KMS-11 (cell line): ENCODE results near the gene TREM1.

Experiments used
- H2AFZ ChIP-seq: fragments of 200-600 bp; sonication (generic); 2 replicates; pipeline ENCODE4 v1.6.1; 2016; ENCODE audit warnings: antibody characterized with exemption, mixed run types, low read depth
- H3K27ac ChIP-seq: fragments of 200-600 bp; sonication (generic); 2 replicates; pipeline ENCODE4 v1.6.1; 2016; ENCODE audit warnings: mild to moderate bottlenecking, mixed run types
- H3K27me3 ChIP-seq: fragments of 200-600 bp; sonication (generic); 2 replicates; pipeline ENCODE4 v1.6.1; 2017; ENCODE audit warnings: mild to moderate bottlenecking, low read depth, mixed run types, moderate library complexity; ENCODE audit not compliant: insufficient read depth
- H3K36me3 ChIP-seq: fragments of 200-600 bp; sonication (generic); 2 replicates; pipeline ENCODE4 v1.6.1; 2017; ENCODE audit warnings: mild to moderate bottlenecking, mixed run types; ENCODE audit not compliant: insufficient read depth
- H3K4me1 ChIP-seq: fragments of 200-600 bp; sonication (generic); 2 replicates; pipeline ENCODE4 v1.6.1; 2016; ENCODE audit warnings: mild to moderate bottlenecking, low read depth, mixed run types; ENCODE audit not compliant: poor library complexity, severe bottlenecking
- H3K4me2 ChIP-seq: fragments of 200-600 bp; sonication (generic); 2 replicates; pipeline ENCODE4 v1.7.0; 2016; ENCODE audit warnings: mild to moderate bottlenecking, mixed run types
- H3K4me3 ChIP-seq: fragments of 200-600 bp; sonication (generic); IDR thresholded peaks from 2 replicates; pipeline ENCODE4 v1.6.1; 2017; ENCODE audit warnings: low read depth, low read length, mixed read lengths; ENCODE audit not compliant: insufficient read depth
- H3K79me2 ChIP-seq: fragments of 200-600 bp; sonication (generic); 2 replicates; pipeline ENCODE4 v1.6.1; 2016; ENCODE audit warnings: low read depth, mixed run types; ENCODE audit not compliant: insufficient read depth
- H3K9ac ChIP-seq: fragments of 200-600 bp; sonication (generic); 2 replicates; pipeline ENCODE4 v1.6.1; 2016; ENCODE audit warnings: mild to moderate bottlenecking, mixed run types
- H4K20me1 ChIP-seq: fragments of 200-600 bp; sonication (generic); 2 replicates; pipeline ENCODE4 v1.6.1; 2016; ENCODE audit warnings: mild to moderate bottlenecking, mixed run types; ENCODE audit not compliant: insufficient read depth
- TF ChIP-seq, protein P1 (sequence below): fragments of 200-600 bp; sonication (generic); conservative IDR thresholded peaks from 2 replicates; pipeline ENCODE4 v1.6.1; 2017; ENCODE audit warnings: low read depth, mild to moderate bottlenecking, antibody characterized with exemption, low read length, moderate library complexity, mixed read lengths

TREM1 gene

GRCh38 chr6:41226752-41227151 is 59.7 kb downstream of the TREM1 start:
- no peak overlapping the region for H3K4me3 ChIP-seq
- no peaks in the 10 kb centered on the region for H3K27me3 ChIP-seq
- no peak overlapping the region for H3K4me2 ChIP-seq
- H3K4me1 ChIP-seq: no peaks in the 10 kb centered on the region
- no peak overlapping the region for H3K27ac ChIP-seq
- H3K9ac ChIP-seq: no peak overlapping the region
- no peaks in the 10 kb centered on the region for H3K36me3 ChIP-seq
- H2AFZ ChIP-seq: no peak overlapping the region
- no peaks in the 10 kb centered on the region for H4K20me1 ChIP-seq
- no peaks in the 10 kb centered on the region for H3K79me2 ChIP-seq
- TF ChIP-seq, protein P1, sequence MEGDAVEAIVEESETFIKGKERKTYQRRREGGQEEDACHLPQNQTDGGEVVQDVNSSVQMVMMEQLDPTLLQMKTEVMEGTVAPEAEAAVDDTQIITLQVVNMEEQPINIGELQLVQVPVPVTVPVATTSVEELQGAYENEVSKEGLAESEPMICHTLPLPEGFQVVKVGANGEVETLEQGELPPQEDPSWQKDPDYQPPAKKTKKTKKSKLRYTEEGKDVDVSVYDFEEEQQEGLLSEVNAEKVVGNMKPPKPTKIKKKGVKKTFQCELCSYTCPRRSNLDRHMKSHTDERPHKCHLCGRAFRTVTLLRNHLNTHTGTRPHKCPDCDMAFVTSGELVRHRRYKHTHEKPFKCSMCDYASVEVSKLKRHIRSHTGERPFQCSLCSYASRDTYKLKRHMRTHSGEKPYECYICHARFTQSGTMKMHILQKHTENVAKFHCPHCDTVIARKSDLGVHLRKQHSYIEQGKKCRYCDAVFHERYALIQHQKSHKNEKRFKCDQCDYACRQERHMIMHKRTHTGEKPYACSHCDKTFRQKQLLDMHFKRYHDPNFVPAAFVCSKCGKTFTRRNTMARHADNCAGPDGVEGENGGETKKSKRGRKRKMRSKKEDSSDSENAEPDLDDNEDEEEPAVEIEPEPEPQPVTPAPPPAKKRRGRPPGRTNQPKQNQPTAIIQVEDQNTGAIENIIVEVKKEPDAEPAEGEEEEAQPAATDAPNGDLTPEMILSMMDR: no peak

DNA sequence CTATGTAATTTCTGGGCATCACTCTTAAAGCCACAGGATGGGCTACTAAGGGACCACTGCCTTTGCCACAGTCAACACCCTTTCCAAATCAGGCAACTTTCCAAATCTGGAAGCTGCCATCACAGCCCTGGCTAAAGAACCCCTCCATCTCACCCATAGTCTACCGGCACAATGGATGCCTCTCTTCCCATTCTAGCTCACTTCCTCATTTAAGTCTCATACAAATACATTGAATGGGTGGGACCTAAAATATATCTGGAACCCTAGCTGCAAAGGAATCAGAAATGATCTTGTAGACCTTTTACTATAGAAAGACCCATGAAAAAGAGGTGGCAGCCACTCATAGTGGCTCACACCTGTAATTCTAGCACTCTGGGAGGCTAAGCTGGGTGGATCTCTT is 61.7 kb downstream of the TREM1 start:
- no peak overlapping the region for H3K4me2 ChIP-seq
- H3K27ac ChIP-seq: no peak overlapping the region
- no peaks in the 10 kb centered on the region for H3K79me2 ChIP-seq
- H3K9ac ChIP-seq: no peak overlapping the region
- no peak overlapping the region for H2AFZ ChIP-seq
- no peak overlapping the region for H3K4me3 ChIP-seq
- no peaks in the 10 kb centered on the region for H3K27me3 ChIP-seq
- H4K20me1 ChIP-seq: no peaks in the 10 kb centered on the region
- no peaks in the 10 kb centered on the region for H3K36me3 ChIP-seq
- TF ChIP-seq, protein P1: no peak
- H3K4me1 ChIP-seq: no peaks in the 10 kb centered on the region
